H1 (cell line): ENCODE data around the gene TC2N. TPM values are rescaled to one million over a fixed set of nuclear protein-coding genes. Genes with fewer than 3 reads are reported as not detected.

Experiments used
- CTCF ChIA-PET: fragments of 300-600 bp; sonication (Branson Sonifier 250); formaldehyde crosslinking; loops from one replicate; lab custom pipeline; 2021; ENCODE audit not compliant: partially characterized antibody; lab: Charles Lee
- POLR2A ChIA-PET: fragments of 300-600 bp; sonication (Branson Sonifier 250); formaldehyde crosslinking; loops from one replicate; lab custom pipeline; 2021; ENCODE audit warnings: inconsistent platforms; ENCODE audit not compliant: partially characterized antibody; lab: Charles Lee
- DNase-seq, 2 experiments: peaks; one replicate each; pipeline versions ENCODE4 v3.0.0 to v3.0.0-alpha.2; 2010 to 2022; ENCODE audit warnings: low spot score in 2 of 2, low read depth in 1 of 2, mixed read lengths in 1 of 2
- FAIRE-seq: peaks from 2 replicates; lab custom pipeline; 2011; peaks lifted over from hg19 to GRCh38; lab: Jason Lieb, UNC
- H2AFZ ChIP-seq: 2 replicates; pipeline ENCODE4 v1.8.1; 2012; ENCODE audit warnings: low read length, inconsistent platforms
- H2AK5ac ChIP-seq: 2 replicates; pipeline ENCODE4 v1.6.1; 2013; ENCODE audit warnings: low read depth, low read length
- H2BK120ac ChIP-seq: replicated peaks from 2 replicates; pipeline ENCODE3; 2013; ENCODE audit warnings: low read depth, low read length, inconsistent platforms
- H2BK12ac ChIP-seq: 2 replicates; pipeline ENCODE4 v1.6.1; 2013; ENCODE audit warnings: low read depth, low read length
- H2BK15ac ChIP-seq: 2 replicates; pipeline ENCODE4 v1.6.1; 2013; ENCODE audit warnings: low read length
- H2BK20ac ChIP-seq: 2 replicates; pipeline ENCODE4 v1.6.1; 2013; ENCODE audit warnings: low read length
- H2BK5ac ChIP-seq: 2 replicates; pipeline ENCODE4 v1.6.1; 2013; ENCODE audit warnings: low read depth, low read length
- H3K14ac ChIP-seq: 2 replicates; pipeline ENCODE4 v1.6.1; 2013; ENCODE audit warnings: inconsistent platforms; ENCODE audit not compliant: insufficient read length
- H3K18ac ChIP-seq: 2 replicates; pipeline ENCODE4 v1.6.1; 2013; ENCODE audit warnings: low read length; ENCODE audit errors: extremely low read depth
- H3K23ac ChIP-seq: 2 replicates; pipeline ENCODE4 v1.6.1; 2013; ENCODE audit warnings: inconsistent platforms; ENCODE audit not compliant: insufficient read length
- H3K23me2 ChIP-seq: 2 replicates; pipeline ENCODE4 v1.6.1; 2013; ENCODE audit warnings: low read depth, low read length
- H3K27ac ChIP-seq: 2 replicates; pipeline ENCODE4 v1.6.1; 2011; ENCODE audit warnings: low read depth, low read length, inconsistent platforms
- H3K27me3 ChIP-seq, 4 experiments: replicated peaks in 1 of 4; 1 replicate in 1 of 4; 2 replicates in 3 of 4; pipeline versions ENCODE4 v1.6.1 to v1.8.1; 2011 to 2013; ENCODE audit warnings: low read length in 3 of 4, mild to moderate bottlenecking in 3 of 4, inconsistent platforms in 2 of 4, mixed read lengths in 2 of 4, moderate library complexity in 1 of 4; ENCODE audit not compliant: control insufficient read depth in 3 of 4, insufficient read depth in 3 of 4; ENCODE audit errors: extremely low read depth in 1 of 4
- H3K36me3 ChIP-seq, 4 experiments: 2 replicates each; pipeline versions ENCODE4 v1.6.1 to v1.8.1; 2011 to 2013; ENCODE audit warnings: mild to moderate bottlenecking in 4 of 4, low read length in 3 of 4, moderate library complexity in 2 of 4, control low read depth in 1 of 4, inconsistent platforms in 1 of 4; ENCODE audit not compliant: insufficient read depth in 4 of 4, control insufficient read depth in 2 of 4
- H3K4ac ChIP-seq: replicated peaks from 2 replicates; pipeline ENCODE3; 2013; ENCODE audit warnings: low read length, low read depth, mixed read lengths, inconsistent platforms; ENCODE audit not compliant: insufficient read length
- H3K4me1 ChIP-seq, 4 experiments: replicated peaks in 1 of 4; 1 replicate in 1 of 4; 2 replicates in 3 of 4; pipeline versions ENCODE4 v1.6.1 to v1.8.1; 2011 to 2013; ENCODE audit warnings: low read length in 3 of 4, inconsistent platforms in 2 of 4, mixed read lengths in 1 of 4; ENCODE audit not compliant: insufficient read depth in 4 of 4, control insufficient read depth in 3 of 4
- H3K4me2 ChIP-seq, 2 experiments: 2 replicates each; pipeline versions ENCODE4 v1.6.1 to v1.8.1; 2011 to 2013; ENCODE audit warnings: low read depth in 2 of 2, low read length in 2 of 2, control low read depth in 1 of 2, inconsistent platforms in 1 of 2, mild to moderate bottlenecking in 1 of 2; ENCODE audit not compliant: insufficient read depth in 1 of 2
- H3K4me3 ChIP-seq, 4 experiments: fragments of 200-600, 300-600 bp in 1 of 4; sonication (generic), shearing (Covaris generic), sonication (Bioruptor Twin) in 1 of 4; 2 replicates each; pipeline versions ENCODE4 v1.5.1 to v1.8.1; 2011 to 2016; ENCODE audit warnings: low read length in 4 of 4, low read depth in 3 of 4, control low read depth in 2 of 4, inconsistent platforms in 2 of 4, mild to moderate bottlenecking in 2 of 4, mixed read lengths in 1 of 4, moderate library complexity in 1 of 4; ENCODE audit not compliant: insufficient read depth in 2 of 4; ENCODE audit errors: extremely low read depth in 1 of 4
- H3K56ac ChIP-seq: replicated peaks from 2 replicates; pipeline ENCODE3; 2013; ENCODE audit warnings: low read depth, mild to moderate bottlenecking, mixed read lengths, low read length, inconsistent platforms; ENCODE audit not compliant: insufficient read length
- H3K79me1 ChIP-seq: 2 replicates; pipeline ENCODE4 v1.6.1; 2013; ENCODE audit warnings: low read depth, low read length, control low read depth
- H3K79me2 ChIP-seq, 2 experiments: 2 replicates each; pipeline versions ENCODE4 v1.6.1 to v1.8.1; 2012 to 2013; ENCODE audit warnings: low read length in 2 of 2, mild to moderate bottlenecking in 2 of 2, inconsistent platforms in 1 of 2; ENCODE audit not compliant: insufficient read depth in 2 of 2, control insufficient read depth in 1 of 2
- H3K9ac ChIP-seq, 4 experiments: replicated peaks in 1 of 4; 1 replicate in 1 of 4; 2 replicates in 3 of 4; pipeline versions ENCODE4 v1.6.1 to v1.8.1; 2011 to 2013; ENCODE audit warnings: low read depth in 3 of 4, low read length in 3 of 4, control low read depth in 2 of 4, mild to moderate bottlenecking in 2 of 4, moderate library complexity in 2 of 4, inconsistent platforms in 1 of 4; ENCODE audit errors: extremely low read depth in 1 of 4
- H3K9me3 ChIP-seq, 2 experiments: 2 replicates each; pipeline versions ENCODE4 v1.6.1 to v1.8.1; 2012 to 2013; ENCODE audit warnings: mild to moderate bottlenecking in 2 of 2, moderate library complexity in 2 of 2, control low read depth in 1 of 2, inconsistent platforms in 1 of 2, low read depth in 1 of 2, low read length in 1 of 2, mixed read lengths in 1 of 2; ENCODE audit not compliant: insufficient read depth in 2 of 2
- H4K20me1 ChIP-seq, 2 experiments: replicated peaks in 1 of 2; 2 replicates each; pipeline versions ENCODE3 to v1.8.1; 2011 to 2013; ENCODE audit warnings: inconsistent platforms in 2 of 2, low read length in 2 of 2, mild to moderate bottlenecking in 1 of 2; ENCODE audit not compliant: insufficient read depth in 2 of 2, control insufficient read depth in 1 of 2
- H4K5ac ChIP-seq: 2 replicates; pipeline ENCODE4 v1.6.1; 2013; ENCODE audit warnings: low read length, low read depth, mixed read lengths, inconsistent platforms; ENCODE audit not compliant: insufficient read length
- H4K8ac ChIP-seq: 2 replicates; pipeline ENCODE4 v1.8.0; 2013; ENCODE audit warnings: mild to moderate bottlenecking, moderate library complexity, low read length, inconsistent platforms; ENCODE audit not compliant: insufficient read depth; ENCODE audit errors: extremely low read depth
- H4K91ac ChIP-seq: replicated peaks from 2 replicates; pipeline ENCODE3; 2013; ENCODE audit warnings: low read length, mixed read lengths, inconsistent platforms; ENCODE audit not compliant: insufficient read length
- CEBPB ChIP-seq: IDR thresholded peaks from 2 replicates; pipeline ENCODE4 v1.6.1; 2012; ENCODE audit warnings: low read depth, low read length
- CREB1 ChIP-seq: IDR thresholded peaks from 2 replicates; pipeline ENCODE4 v1.6.1; 2012; ENCODE audit warnings: inconsistent platforms
- E2F6 ChIP-seq: IDR thresholded peaks from 2 replicates; pipeline ENCODE4 v1.6.1; 2012; ENCODE audit warnings: inconsistent platforms
- EGR1 ChIP-seq: IDR thresholded peaks from 2 replicates; pipeline ENCODE4 v1.6.1; 2011; ENCODE audit warnings: low read depth, low read length, borderline replicate concordance
- EP300 ChIP-seq, 2 experiments: IDR thresholded peaks; 1 replicate in 1 of 2; 2 replicates in 1 of 2; pipeline ENCODE4 v1.6.1; 2011 to 2012; ENCODE audit warnings: low read depth in 2 of 2, low read length in 2 of 2, mild to moderate bottlenecking in 2 of 2, borderline replicate concordance in 1 of 2, inconsistent platforms in 1 of 2, moderate library complexity in 1 of 2
- GABPA ChIP-seq: IDR thresholded peaks from 2 replicates; pipeline ENCODE4 v1.6.1; 2011; ENCODE audit warnings: mild to moderate bottlenecking, low read length, moderate library complexity, borderline replicate concordance; ENCODE audit not compliant: insufficient read depth
- JUND ChIP-seq: IDR thresholded peaks from 2 replicates; pipeline ENCODE4 v1.6.1; 2011; ENCODE audit warnings: mild to moderate bottlenecking, improper control_type of control experiment, low read length
- MAFK ChIP-seq: IDR thresholded peaks from 2 replicates; pipeline ENCODE4 v1.6.1; 2012; ENCODE audit warnings: low read depth, mild to moderate bottlenecking, improper control_type of control experiment, low read length
- PHF8 ChIP-seq: fragments of 200-600 bp; sonication (generic); conservative IDR thresholded peaks from 2 replicates; pipeline ENCODE4 v1.7.1; 2012; ENCODE audit warnings: low read depth, mild to moderate bottlenecking, inconsistent platforms, low read length, moderate library complexity
- RBBP5 ChIP-seq: IDR thresholded peaks from 2 replicates; pipeline ENCODE4 v1.7.1; 2012; ENCODE audit warnings: low read depth, mild to moderate bottlenecking, inconsistent platforms, low read length, moderate library complexity, borderline replicate concordance
- SIRT6 ChIP-seq: IDR thresholded peaks from one replicate; pipeline ENCODE4 v1.7.1; 2012; ENCODE audit warnings: low read length, inconsistent platforms
- TAF1 ChIP-seq: IDR thresholded peaks from 2 replicates; pipeline ENCODE4 v1.6.1; 2011; ENCODE audit warnings: mild to moderate bottlenecking, low read depth, low read length
- WGBS, 2 experiments: shearing (Covaris generic) in 1 of 2; methylation state at CpG; one replicate each; pipeline versions ENCODE4 v1.1.6 to v1.1.7; 2013 to 2015; ENCODE audit warnings: low lambda C conversion rate in 2 of 2, mixed read lengths in 2 of 2, inconsistent platforms in 1 of 2, low coverage in 1 of 2, missing lambda C conversion rate in 1 of 2; ENCODE audit not compliant: insufficient replicate concordance in 2 of 2, insufficient coverage in 1 of 2, insufficient read length in 1 of 2; ENCODE audit errors: extremely low coverage in 1 of 2, missing lambda C conversion rate in 1 of 2; 5-methylcytosine and 5-hydroxymethylcytosine counted together
- polyA plus RNA-seq, 7 experiments: library from polyadenylated mRNA; depleted of rRNA in 3 of 7; stranded (reverse) in 5 of 7; unstranded in 2 of 7; fragments of >200 nt in 5 of 7; fragments of 200-250 nt in 2 of 7; gene quantifications; 1 replicate in 5 of 7; 2 replicates in 1 of 7; 4 replicates in 1 of 7; pipeline versions ENCODE4 v1.2.1 to v1.2.3, GENCODE V29; 2011 to 2013; ENCODE audit warnings: missing spikeins in 2 of 7, mixed read lengths in 2 of 7
- total RNA-seq: library from RNA; stranded (reverse); fragmentation: NEBNext Ultra II Directional; extraction: Animal tissue kit (Norgen Biotek cat#: 25700); gene quantifications from 2 replicates; pipeline ENCODE4 v1.2.1, GENCODE V29; 2021
- TF ChIP-seq, protein P1 (sequence below): IDR thresholded peaks from 2 replicates; pipeline ENCODE4 v1.6.1; 2011; ENCODE audit warnings: low read length, improper control_type of control experiment

TC2N gene
- total and polyA plus RNA-seq, 2 of the 8 experiments (the other 6 are each of a cell fraction or from before 2014, with no cell fraction given), result 9.7 to 36.2 TPM

DNA sequence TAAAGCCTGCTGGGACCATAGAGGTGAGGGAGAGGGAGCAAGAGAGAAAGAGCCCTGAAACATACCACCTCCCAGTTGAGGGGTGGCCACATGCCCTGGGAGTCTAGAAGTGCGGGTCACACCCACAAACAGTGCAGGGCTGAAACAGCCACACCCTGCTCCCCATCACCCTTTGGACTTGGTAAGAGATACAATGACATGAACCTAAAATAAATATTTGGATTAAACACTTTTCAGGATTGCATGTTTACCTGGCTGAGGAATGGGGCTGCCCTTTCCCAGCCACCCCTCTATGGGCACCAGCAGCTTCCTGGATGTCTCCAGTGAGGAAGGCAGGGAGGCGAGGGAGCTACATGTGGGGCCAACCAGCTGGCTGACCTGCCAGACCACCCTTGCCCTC is 39.0 kb upstream of the TC2N start:
- Histone ChIP-seq H3K4ac (no peak overlapping the region), H2BK120ac (no peak overlapping the region), H3K27ac (no peak overlapping the region), H3K9me3 (no peaks in the 10 kb centered on the region), H2BK5ac (no peak overlapping the region), H4K20me1 (peaks cover 0 to 2% of the 10 kb centered on the region in 2 experiments), H3K56ac (no peak overlapping the region), H2BK20ac (no peak overlapping the region), H3K36me3 (no peaks in the 10 kb centered on the region), H3K23ac (no peak overlapping the region), H3K4me2 (no peak overlapping the region), H2AFZ (no peak overlapping the region), H3K79me2 (no peaks in the 10 kb centered on the region), H2AK5ac (no peak overlapping the region), H4K91ac (no peak overlapping the region), H4K5ac (no peak overlapping the region), H2BK15ac (no peak overlapping the region), H3K4me1 (no peaks in the 10 kb centered on the region), H3K79me1 (no peaks in the 10 kb centered on the region), H3K14ac (no peak overlapping the region), H4K8ac (no peak overlapping the region; the same call in 1 of the 2 replicates), H2BK12ac (no peak overlapping the region), H3K18ac (no peak overlapping the region), H3K23me2 (no peaks in the 10 kb centered on the region), H3K4me3 (no peak overlapping the region), H3K27me3 (no peaks in the 10 kb centered on the region), H3K9ac (no peak overlapping the region)
- 90% methylated on average over 2 of the region's 2 CpGs; no CpG with 5 or more reads in 1 of the 2 experiments for WGBS, 2 experiments
- CTCF ChIA-PET, result interaction anchor here (2.4 to 2.6 kb wide), 2 partner anchors 11 to 14 kb away, joined by 8 to 10 read pairs; no protein-coding TSS in a partner anchor
- POLR2A ChIA-PET, result no interaction called here
- DNase-seq (no peak), FAIRE-seq (no peak)
- no peak for TF ChIP-seq CEBPB
- TF ChIP-seq EGR1, result no peak
- TF ChIP-seq MAFK, result no peak
- TF ChIP-seq TAF1, result no peak
- TF ChIP-seq GABPA, result no peak
- TF ChIP-seq RBBP5, result no peak
- TF ChIP-seq EP300 (IDR thresholded peaks at IDR 0.05; ENCODE audit: borderline replicate concordance in 1 of 2, low read depth in 2 of 2, low read length in 2 of 2), result no peak
- no peak for TF ChIP-seq PHF8
- TF ChIP-seq, protein P1, sequence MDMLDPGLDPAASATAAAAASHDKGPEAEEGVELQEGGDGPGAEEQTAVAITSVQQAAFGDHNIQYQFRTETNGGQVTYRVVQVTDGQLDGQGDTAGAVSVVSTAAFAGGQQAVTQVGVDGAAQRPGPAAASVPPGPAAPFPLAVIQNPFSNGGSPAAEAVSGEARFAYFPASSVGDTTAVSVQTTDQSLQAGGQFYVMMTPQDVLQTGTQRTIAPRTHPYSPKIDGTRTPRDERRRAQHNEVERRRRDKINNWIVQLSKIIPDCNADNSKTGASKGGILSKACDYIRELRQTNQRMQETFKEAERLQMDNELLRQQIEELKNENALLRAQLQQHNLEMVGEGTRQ, result no peak
- no peak for TF ChIP-seq JUND
- TF ChIP-seq CREB1, result no peak
- no peak for TF ChIP-seq SIRT6
- TF ChIP-seq E2F6, result no peak
